ENCODE data around the gene VWA1.
"Not testable (repeated sequence)": the region's sequence is repeated elsewhere in the genome, so short reads cannot be mapped to it uniquely, and the experiment has no call there.

GRCh38 chr1:1459156-1459555 lies 23.7 kb downstream of the VWA1 start:
- TF ChIP-seq, protein P1, sequence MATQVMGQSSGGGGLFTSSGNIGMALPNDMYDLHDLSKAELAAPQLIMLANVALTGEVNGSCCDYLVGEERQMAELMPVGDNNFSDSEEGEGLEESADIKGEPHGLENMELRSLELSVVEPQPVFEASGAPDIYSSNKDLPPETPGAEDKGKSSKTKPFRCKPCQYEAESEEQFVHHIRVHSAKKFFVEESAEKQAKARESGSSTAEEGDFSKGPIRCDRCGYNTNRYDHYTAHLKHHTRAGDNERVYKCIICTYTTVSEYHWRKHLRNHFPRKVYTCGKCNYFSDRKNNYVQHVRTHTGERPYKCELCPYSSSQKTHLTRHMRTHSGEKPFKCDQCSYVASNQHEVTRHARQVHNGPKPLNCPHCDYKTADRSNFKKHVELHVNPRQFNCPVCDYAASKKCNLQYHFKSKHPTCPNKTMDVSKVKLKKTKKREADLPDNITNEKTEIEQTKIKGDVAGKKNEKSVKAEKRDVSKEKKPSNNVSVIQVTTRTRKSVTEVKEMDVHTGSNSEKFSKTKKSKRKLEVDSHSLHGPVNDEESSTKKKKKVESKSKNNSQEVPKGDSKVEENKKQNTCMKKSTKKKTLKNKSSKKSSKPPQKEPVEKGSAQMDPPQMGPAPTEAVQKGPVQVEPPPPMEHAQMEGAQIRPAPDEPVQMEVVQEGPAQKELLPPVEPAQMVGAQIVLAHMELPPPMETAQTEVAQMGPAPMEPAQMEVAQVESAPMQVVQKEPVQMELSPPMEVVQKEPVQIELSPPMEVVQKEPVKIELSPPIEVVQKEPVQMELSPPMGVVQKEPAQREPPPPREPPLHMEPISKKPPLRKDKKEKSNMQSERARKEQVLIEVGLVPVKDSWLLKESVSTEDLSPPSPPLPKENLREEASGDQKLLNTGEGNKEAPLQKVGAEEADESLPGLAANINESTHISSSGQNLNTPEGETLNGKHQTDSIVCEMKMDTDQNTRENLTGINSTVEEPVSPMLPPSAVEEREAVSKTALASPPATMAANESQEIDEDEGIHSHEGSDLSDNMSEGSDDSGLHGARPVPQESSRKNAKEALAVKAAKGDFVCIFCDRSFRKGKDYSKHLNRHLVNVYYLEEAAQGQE (IDR thresholded peaks at IDR 0.05; ENCODE audit: low read depth, low read length) = not testable (repeated sequence)
- TF ChIP-seq, protein P2, sequence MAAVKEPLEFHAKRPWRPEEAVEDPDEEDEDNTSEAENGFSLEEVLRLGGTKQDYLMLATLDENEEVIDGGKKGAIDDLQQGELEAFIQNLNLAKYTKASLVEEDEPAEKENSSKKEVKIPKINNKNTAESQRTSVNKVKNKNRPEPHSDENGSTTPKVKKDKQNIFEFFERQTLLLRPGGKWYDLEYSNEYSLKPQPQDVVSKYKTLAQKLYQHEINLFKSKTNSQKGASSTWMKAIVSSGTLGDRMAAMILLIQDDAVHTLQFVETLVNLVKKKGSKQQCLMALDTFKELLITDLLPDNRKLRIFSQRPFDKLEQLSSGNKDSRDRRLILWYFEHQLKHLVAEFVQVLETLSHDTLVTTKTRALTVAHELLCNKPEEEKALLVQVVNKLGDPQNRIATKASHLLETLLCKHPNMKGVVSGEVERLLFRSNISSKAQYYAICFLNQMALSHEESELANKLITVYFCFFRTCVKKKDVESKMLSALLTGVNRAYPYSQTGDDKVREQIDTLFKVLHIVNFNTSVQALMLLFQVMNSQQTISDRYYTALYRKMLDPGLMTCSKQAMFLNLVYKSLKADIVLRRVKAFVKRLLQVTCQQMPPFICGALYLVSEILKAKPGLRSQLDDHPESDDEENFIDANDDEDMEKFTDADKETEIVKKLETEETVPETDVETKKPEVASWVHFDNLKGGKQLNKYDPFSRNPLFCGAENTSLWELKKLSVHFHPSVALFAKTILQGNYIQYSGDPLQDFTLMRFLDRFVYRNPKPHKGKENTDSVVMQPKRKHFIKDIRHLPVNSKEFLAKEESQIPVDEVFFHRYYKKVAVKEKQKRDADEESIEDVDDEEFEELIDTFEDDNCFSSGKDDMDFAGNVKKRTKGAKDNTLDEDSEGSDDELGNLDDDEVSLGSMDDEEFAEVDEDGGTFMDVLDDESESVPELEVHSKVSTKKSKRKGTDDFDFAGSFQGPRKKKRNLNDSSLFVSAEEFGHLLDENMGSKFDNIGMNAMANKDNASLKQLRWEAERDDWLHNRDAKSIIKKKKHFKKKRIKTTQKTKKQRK (IDR thresholded peaks at IDR 0.05; ENCODE audit: low read depth, low read length) = not testable (repeated sequence)
- TF ChIP-seq, protein P3, sequence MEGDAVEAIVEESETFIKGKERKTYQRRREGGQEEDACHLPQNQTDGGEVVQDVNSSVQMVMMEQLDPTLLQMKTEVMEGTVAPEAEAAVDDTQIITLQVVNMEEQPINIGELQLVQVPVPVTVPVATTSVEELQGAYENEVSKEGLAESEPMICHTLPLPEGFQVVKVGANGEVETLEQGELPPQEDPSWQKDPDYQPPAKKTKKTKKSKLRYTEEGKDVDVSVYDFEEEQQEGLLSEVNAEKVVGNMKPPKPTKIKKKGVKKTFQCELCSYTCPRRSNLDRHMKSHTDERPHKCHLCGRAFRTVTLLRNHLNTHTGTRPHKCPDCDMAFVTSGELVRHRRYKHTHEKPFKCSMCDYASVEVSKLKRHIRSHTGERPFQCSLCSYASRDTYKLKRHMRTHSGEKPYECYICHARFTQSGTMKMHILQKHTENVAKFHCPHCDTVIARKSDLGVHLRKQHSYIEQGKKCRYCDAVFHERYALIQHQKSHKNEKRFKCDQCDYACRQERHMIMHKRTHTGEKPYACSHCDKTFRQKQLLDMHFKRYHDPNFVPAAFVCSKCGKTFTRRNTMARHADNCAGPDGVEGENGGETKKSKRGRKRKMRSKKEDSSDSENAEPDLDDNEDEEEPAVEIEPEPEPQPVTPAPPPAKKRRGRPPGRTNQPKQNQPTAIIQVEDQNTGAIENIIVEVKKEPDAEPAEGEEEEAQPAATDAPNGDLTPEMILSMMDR (IDR thresholded peaks at IDR 0.05 in 2 of 3, conservative IDR thresholded peaks at IDR 0.05 in 1 of 3; ENCODE audit: control insufficient read depth in 2 of 3, extremely low read depth in 1 of 3, insufficient read depth in 1 of 3, low read depth in 3 of 3, low read length in 3 of 3) = not testable (repeated sequence)
- not testable (repeated sequence) for TF ChIP-seq TCF7 (IDR thresholded peaks at IDR 0.05; ENCODE audit: borderline replicate concordance); SPI1 (IDR thresholded peaks at IDR 0.05; ENCODE audit: borderline replicate concordance, insufficient read depth, low read depth, low read length); SMC3 (IDR thresholded peaks at IDR 0.05; ENCODE audit: borderline replicate concordance, low read length); JUND (IDR thresholded peaks at IDR 0.05; ENCODE audit: low read depth, low read length); NR2C2 (IDR thresholded peaks at IDR 0.05; ENCODE audit: borderline replicate concordance, control insufficient read depth, insufficient read length, low read depth)
- TF ChIP-seq, protein P4, sequence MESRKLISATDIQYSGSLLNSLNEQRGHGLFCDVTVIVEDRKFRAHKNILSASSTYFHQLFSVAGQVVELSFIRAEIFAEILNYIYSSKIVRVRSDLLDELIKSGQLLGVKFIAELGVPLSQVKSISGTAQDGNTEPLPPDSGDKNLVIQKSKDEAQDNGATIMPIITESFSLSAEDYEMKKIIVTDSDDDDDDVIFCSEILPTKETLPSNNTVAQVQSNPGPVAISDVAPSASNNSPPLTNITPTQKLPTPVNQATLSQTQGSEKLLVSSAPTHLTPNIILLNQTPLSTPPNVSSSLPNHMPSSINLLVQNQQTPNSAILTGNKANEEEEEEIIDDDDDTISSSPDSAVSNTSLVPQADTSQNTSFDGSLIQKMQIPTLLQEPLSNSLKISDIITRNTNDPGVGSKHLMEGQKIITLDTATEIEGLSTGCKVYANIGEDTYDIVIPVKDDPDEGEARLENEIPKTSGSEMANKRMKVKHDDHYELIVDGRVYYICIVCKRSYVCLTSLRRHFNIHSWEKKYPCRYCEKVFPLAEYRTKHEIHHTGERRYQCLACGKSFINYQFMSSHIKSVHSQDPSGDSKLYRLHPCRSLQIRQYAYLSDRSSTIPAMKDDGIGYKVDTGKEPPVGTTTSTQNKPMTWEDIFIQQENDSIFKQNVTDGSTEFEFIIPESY (IDR thresholded peaks at IDR 0.05) = not testable (repeated sequence)
